ENCODE data around the gene NFRKB. TPM values are rescaled to one million over a fixed set of nuclear protein-coding genes. Genes with fewer than 3 reads are reported as not detected.

NFRKB gene
- total and polyA plus RNA-seq, 10 of the 15 experiments (the other 5 are each of a cell fraction or from before 2014, with no cell fraction given) = 3.7 to 21.7 (median 14.1) TPM

Other genes starting within 250 kb of the NFRKB start
- gene TMEM45B, start 79.7 kb downstream of the NFRKB start, total RNA-seq (2014; rRNA removed) = not detected in 2 replicates
- gene TMEM45B, start 79.7 kb downstream of the NFRKB start, total RNA-seq (2014; rRNA removed; fragmentation: Illumina TruSeq; extraction: Trizol) = not detected in 2 replicates
- 0.13 TPM in 1 of 2 replicates, not detected in the other for gene TMEM45B, start 79.7 kb downstream of the NFRKB start, total RNA-seq (2021)
- gene TMEM45B, start 79.7 kb downstream of the NFRKB start, polyA plus RNA-seq (2011; rRNA removed) = not detected in 2 replicates
- gene TMEM45B, start 79.7 kb downstream of the NFRKB start, polyA plus RNA-seq (2014; fragmentation: Illumina TruSeq; extraction: Trizol) = not detected in 2 replicates
- under 1 TPM in 1 of 2 experiments, not detected in 1; 0.05 TPM for gene TMEM45B, start 79.7 kb downstream of the NFRKB start, polyA plus RNA-seq (2014; fragmentation: Nextera tagmentation; extraction: Ambion mirVana)
- not detected in 2 replicates for gene TMEM45B, start 79.7 kb downstream of the NFRKB start, polyA plus RNA-seq (2014; rRNA removed)
- not detected for gene TMEM45B, start 79.7 kb downstream of the NFRKB start, polyA plus RNA-seq (2016; fragmentation: Nextera tagmentation; extraction: Ambion mirVana)
- gene PRDM10, start 107.3 kb upstream of the NFRKB start, total RNA-seq (2014; rRNA removed) = 4.1 TPM in 2 replicates
- gene PRDM10, start 107.3 kb upstream of the NFRKB start, total RNA-seq (2014; rRNA removed; fragmentation: Illumina TruSeq; extraction: Trizol) = 3.5 TPM in 2 replicates
- gene PRDM10, start 107.3 kb upstream of the NFRKB start, total RNA-seq (2021) = 6.0 and 7.5 TPM in 2 replicates
- 5.3 and 6.2 TPM in 2 replicates for gene PRDM10, start 107.3 kb upstream of the NFRKB start, polyA plus RNA-seq (2011; rRNA removed)
- gene PRDM10, start 107.3 kb upstream of the NFRKB start, polyA plus RNA-seq (2014; fragmentation: Illumina TruSeq; extraction: Trizol) = 4.3 and 4.4 TPM in 2 replicates
- 1 to 10 TPM in 1 of 2 experiments, under 1 TPM in 1; 0.93 to 1.3 TPM for gene PRDM10, start 107.3 kb upstream of the NFRKB start, polyA plus RNA-seq (2014; fragmentation: Nextera tagmentation; extraction: Ambion mirVana)
- gene PRDM10, start 107.3 kb upstream of the NFRKB start, polyA plus RNA-seq (2014; rRNA removed) = 3.4 and 5.0 TPM in 2 replicates
- 1 to 10 TPM; 4.0 to 5.7 TPM for gene PRDM10, start 107.3 kb upstream of the NFRKB start, polyA plus RNA-seq (2016; fragmentation: Nextera tagmentation; extraction: Ambion mirVana)
- 17.7 and 18.2 TPM in 2 replicates for gene APLP2, start 174.3 kb upstream of the NFRKB start, total RNA-seq (2014; rRNA removed)
- 15.9 and 17.1 TPM in 2 replicates for gene APLP2, start 174.3 kb upstream of the NFRKB start, total RNA-seq (2014; rRNA removed; fragmentation: Illumina TruSeq; extraction: Trizol)
- 23.7 and 28.1 TPM in 2 replicates for gene APLP2, start 174.3 kb upstream of the NFRKB start, total RNA-seq (2021)
- gene APLP2, start 174.3 kb upstream of the NFRKB start, polyA plus RNA-seq (2011; rRNA removed) = 33.7 and 38.8 TPM in 2 replicates
- 22.4 and 24.2 TPM in 2 replicates for gene APLP2, start 174.3 kb upstream of the NFRKB start, polyA plus RNA-seq (2014; fragmentation: Illumina TruSeq; extraction: Trizol)
- 1 to 10 TPM; 2.3 to 4.6 TPM for gene APLP2, start 174.3 kb upstream of the NFRKB start, polyA plus RNA-seq (2014; fragmentation: Nextera tagmentation; extraction: Ambion mirVana)
- gene APLP2, start 174.3 kb upstream of the NFRKB start, polyA plus RNA-seq (2014; rRNA removed) = 18.3 and 18.5 TPM in 2 replicates
- 10 to 100 TPM; 28.2 to 29.3 TPM for gene APLP2, start 174.3 kb upstream of the NFRKB start, polyA plus RNA-seq (2016; fragmentation: Nextera tagmentation; extraction: Ambion mirVana)

Measured in GM12878 (cell line).